Neural cell (in vitro differentiated cells): ENCODE measurements around the gene CEP78. TPM values are rescaled to one million over a fixed set of nuclear protein-coding genes. Genes with fewer than 3 reads are reported as not detected.

Source experiments
- H2AFZ ChIP-seq: fragments of 200-600, 300-800 bp; sonication (generic), shearing (Covaris generic); 2 replicates; pipeline ENCODE4 v1.6.0; 2014; ENCODE audit warnings: low read depth, mild to moderate bottlenecking, antibody characterized with exemption, low read length, moderate library complexity
- H3F3A ChIP-seq: fragments of 200-600 bp; shearing (Covaris generic); 2 replicates; pipeline ENCODE4 v1.6.1; 2016; ENCODE audit warnings: mild to moderate bottlenecking, moderate library complexity, mixed read lengths, antibody characterized with exemption, low read length; ENCODE audit not compliant: insufficient read depth, poor library complexity, severe bottlenecking
- H3K27ac ChIP-seq: fragments of 200-600, 300-800 bp; sonication (generic), shearing (Covaris generic); 2 replicates; pipeline ENCODE4 v1.5.1; 2014; ENCODE audit warnings: mild to moderate bottlenecking, low read length, moderate library complexity
- H3K27me3 ChIP-seq: fragments of 300-800, 200-600 bp; sonication (generic), shearing (Covaris generic); 2 replicates; pipeline ENCODE4 v1.6.0; 2014; ENCODE audit warnings: mild to moderate bottlenecking, low read depth, low read length, moderate library complexity; ENCODE audit not compliant: insufficient read depth
- H3K36me3 ChIP-seq: fragments of 300-800, 200-600 bp; sonication (generic), shearing (Covaris generic); 2 replicates; pipeline ENCODE4 v1.5.1; 2014; ENCODE audit warnings: mild to moderate bottlenecking, antibody characterized with exemption, low read length, moderate library complexity; ENCODE audit not compliant: insufficient read depth
- H3K4me2 ChIP-seq: fragments of 300-800, 200-600 bp; sonication (generic), shearing (Covaris generic); 2 replicates; pipeline ENCODE4 v1.6.0; 2014; ENCODE audit warnings: mild to moderate bottlenecking, low read length
- H3K4me3 ChIP-seq: fragments of 300-800, 200-600 bp; sonication (generic), shearing (Covaris generic); 2 replicates; pipeline ENCODE4 v1.5.1; 2014; ENCODE audit warnings: mild to moderate bottlenecking, low read length, moderate library complexity
- H3K79me2 ChIP-seq: fragments of 200-600 bp; shearing (Covaris generic); replicated peaks from 2 replicates; pipeline ENCODE4 v1.6.0; 2014; ENCODE audit warnings: mild to moderate bottlenecking, low read length, moderate library complexity; ENCODE audit not compliant: insufficient read depth
- H3K9ac ChIP-seq: fragments of 300-800, 200-600 bp; sonication (generic), shearing (Covaris generic); 2 replicates; pipeline ENCODE4 v1.6.1; 2016; ENCODE audit warnings: mild to moderate bottlenecking, low read length, mixed read lengths
- H3K9me2 ChIP-seq: fragments of 200-600 bp; shearing (Covaris generic); 2 replicates; pipeline ENCODE4 v1.6.1; 2016; ENCODE audit warnings: mild to moderate bottlenecking, low read length, mixed read lengths; ENCODE audit not compliant: insufficient read depth
- H3K9me3 ChIP-seq: fragments of 200-600, 300-800 bp; sonication (generic), shearing (Covaris generic); 2 replicates; pipeline ENCODE4 v1.6.1; 2016; ENCODE audit warnings: mild to moderate bottlenecking, mixed run types, low read length, moderate library complexity, mixed read lengths
- H4K20me1 ChIP-seq: fragments of 200-600 bp; shearing (Covaris generic); 2 replicates; pipeline ENCODE4 v1.6.1; 2016; ENCODE audit warnings: mild to moderate bottlenecking, mixed run types; ENCODE audit not compliant: insufficient read depth
- EP300 ChIP-seq: fragments of 450-650 bp; conservative IDR thresholded peaks from 2 replicates; pipeline ENCODE4 v1.6.1; 2014; ENCODE audit warnings: antibody characterized with exemption, mild to moderate bottlenecking, moderate library complexity; ENCODE audit not compliant: poor library complexity, severe bottlenecking
- EZH2 ChIP-seq: fragments of 200-600, 300-800 bp; shearing (Covaris generic), sonication (generic); IDR thresholded peaks from 2 replicates; pipeline ENCODE4 v1.6.1; 2014; ENCODE audit warnings: antibody characterized with exemption, low read length, borderline replicate concordance, mild to moderate bottlenecking; ENCODE audit not compliant: insufficient read depth, poor library complexity, severe bottlenecking
- MXI1 ChIP-seq: fragments of 450-650 bp; conservative IDR thresholded peaks from 2 replicates; pipeline ENCODE4 v1.6.1; 2014; ENCODE audit warnings: antibody characterized with exemption, mild to moderate bottlenecking; ENCODE audit not compliant: poor library complexity, severe bottlenecking
- POLR2AphosphoS5 ChIP-seq: IDR thresholded peaks from 2 replicates; pipeline ENCODE4 v1.6.1; 2012
- RAD21 ChIP-seq: fragments of 450-650 bp; conservative IDR thresholded peaks from 2 replicates; pipeline ENCODE4 v1.6.1; 2014; ENCODE audit warnings: antibody characterized with exemption, mild to moderate bottlenecking, moderate library complexity
- SMC3 ChIP-seq: fragments of 450-650 bp; conservative IDR thresholded peaks from 2 replicates; pipeline ENCODE4 v1.6.1; 2014; ENCODE audit warnings: antibody characterized with exemption, mild to moderate bottlenecking, moderate library complexity; ENCODE audit not compliant: poor library complexity
- TAF1 ChIP-seq: IDR thresholded peaks from 2 replicates; pipeline ENCODE4 v1.6.1; 2012; ENCODE audit warnings: low read depth
- polyA plus RNA-seq: library from polyadenylated mRNA; depleted of rRNA; stranded (reverse); fragments of >200 nt; gene quantifications from 2 replicates; pipeline ENCODE4 v1.2.3, GENCODE V29; 2014
- TF ChIP-seq, protein P1 (sequence below): IDR thresholded peaks from 2 replicates; pipeline ENCODE4 v1.6.1; 2012; ENCODE audit warnings: borderline replicate concordance
- TF ChIP-seq, protein P2 (sequence below): fragments of 450-650 bp; IDR thresholded peaks from 2 replicates; pipeline ENCODE4 v1.5.1; 2014; ENCODE audit warnings: antibody characterized with exemption, mild to moderate bottlenecking, moderate library complexity; ENCODE audit not compliant: poor library complexity, severe bottlenecking

Gene CEP78
- polyA plus RNA-seq, 1 donor from 2014 or later: 57.8 TPM

DNA sequence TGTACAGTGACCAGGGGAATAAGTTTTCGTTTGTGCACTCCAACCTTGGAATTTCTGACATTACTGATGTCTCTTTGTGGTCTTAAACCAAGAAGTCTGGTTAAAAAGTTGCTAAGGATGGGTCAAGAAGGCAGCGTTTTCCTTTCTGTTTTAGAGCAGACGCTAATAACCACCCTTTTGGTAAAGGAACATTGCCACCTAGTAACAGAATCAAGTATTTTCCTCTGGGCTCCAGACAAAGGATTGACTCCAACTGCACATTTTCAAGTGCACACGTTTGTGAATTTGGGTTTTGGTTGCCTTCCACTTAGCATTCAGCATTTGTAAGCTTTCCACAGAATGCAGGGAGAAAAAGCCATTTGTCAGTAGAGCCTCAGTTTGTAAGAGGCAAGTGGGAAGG, 22.2 kb upstream of the CEP78 start (continued):
- TF ChIP-seq EZH2 (no peak), TAF1 (no peak), EP300 (no peak)

DNA sequence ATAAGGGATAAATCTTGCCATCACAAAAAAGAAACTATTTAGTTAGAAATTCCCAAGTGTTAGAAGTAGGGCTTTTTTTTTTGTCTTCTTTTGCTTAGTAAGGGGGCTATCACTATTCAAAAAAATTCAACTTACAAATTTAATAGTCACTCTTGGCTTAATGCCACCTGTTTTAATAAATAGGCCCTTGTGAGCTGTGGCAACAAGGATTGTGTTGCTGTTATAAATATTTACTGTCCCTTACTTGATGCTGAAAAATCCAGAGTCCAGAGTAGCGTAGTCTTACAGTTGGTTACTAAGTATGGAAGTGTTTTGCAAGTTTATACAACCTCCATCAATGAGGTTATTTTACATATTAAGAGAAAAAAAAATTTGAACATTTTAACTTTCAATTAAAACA, 21.4 kb upstream of the CEP78 start:
- H3K36me3 ChIP-seq: no peaks in the 10 kb centered on the region
- no peaks in the 10 kb centered on the region for H3K27me3 ChIP-seq
- TF ChIP-seq, protein P1, sequence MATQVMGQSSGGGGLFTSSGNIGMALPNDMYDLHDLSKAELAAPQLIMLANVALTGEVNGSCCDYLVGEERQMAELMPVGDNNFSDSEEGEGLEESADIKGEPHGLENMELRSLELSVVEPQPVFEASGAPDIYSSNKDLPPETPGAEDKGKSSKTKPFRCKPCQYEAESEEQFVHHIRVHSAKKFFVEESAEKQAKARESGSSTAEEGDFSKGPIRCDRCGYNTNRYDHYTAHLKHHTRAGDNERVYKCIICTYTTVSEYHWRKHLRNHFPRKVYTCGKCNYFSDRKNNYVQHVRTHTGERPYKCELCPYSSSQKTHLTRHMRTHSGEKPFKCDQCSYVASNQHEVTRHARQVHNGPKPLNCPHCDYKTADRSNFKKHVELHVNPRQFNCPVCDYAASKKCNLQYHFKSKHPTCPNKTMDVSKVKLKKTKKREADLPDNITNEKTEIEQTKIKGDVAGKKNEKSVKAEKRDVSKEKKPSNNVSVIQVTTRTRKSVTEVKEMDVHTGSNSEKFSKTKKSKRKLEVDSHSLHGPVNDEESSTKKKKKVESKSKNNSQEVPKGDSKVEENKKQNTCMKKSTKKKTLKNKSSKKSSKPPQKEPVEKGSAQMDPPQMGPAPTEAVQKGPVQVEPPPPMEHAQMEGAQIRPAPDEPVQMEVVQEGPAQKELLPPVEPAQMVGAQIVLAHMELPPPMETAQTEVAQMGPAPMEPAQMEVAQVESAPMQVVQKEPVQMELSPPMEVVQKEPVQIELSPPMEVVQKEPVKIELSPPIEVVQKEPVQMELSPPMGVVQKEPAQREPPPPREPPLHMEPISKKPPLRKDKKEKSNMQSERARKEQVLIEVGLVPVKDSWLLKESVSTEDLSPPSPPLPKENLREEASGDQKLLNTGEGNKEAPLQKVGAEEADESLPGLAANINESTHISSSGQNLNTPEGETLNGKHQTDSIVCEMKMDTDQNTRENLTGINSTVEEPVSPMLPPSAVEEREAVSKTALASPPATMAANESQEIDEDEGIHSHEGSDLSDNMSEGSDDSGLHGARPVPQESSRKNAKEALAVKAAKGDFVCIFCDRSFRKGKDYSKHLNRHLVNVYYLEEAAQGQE: no peak
- TF ChIP-seq RAD21: no peak
- no peak for TF ChIP-seq TAF1
- no peak for TF ChIP-seq SMC3
- TF ChIP-seq EZH2: no peak
- TF ChIP-seq POLR2AphosphoS5: no peak
- no peak for TF ChIP-seq EP300
- TF ChIP-seq MXI1: no peak
- TF ChIP-seq, protein P2, sequence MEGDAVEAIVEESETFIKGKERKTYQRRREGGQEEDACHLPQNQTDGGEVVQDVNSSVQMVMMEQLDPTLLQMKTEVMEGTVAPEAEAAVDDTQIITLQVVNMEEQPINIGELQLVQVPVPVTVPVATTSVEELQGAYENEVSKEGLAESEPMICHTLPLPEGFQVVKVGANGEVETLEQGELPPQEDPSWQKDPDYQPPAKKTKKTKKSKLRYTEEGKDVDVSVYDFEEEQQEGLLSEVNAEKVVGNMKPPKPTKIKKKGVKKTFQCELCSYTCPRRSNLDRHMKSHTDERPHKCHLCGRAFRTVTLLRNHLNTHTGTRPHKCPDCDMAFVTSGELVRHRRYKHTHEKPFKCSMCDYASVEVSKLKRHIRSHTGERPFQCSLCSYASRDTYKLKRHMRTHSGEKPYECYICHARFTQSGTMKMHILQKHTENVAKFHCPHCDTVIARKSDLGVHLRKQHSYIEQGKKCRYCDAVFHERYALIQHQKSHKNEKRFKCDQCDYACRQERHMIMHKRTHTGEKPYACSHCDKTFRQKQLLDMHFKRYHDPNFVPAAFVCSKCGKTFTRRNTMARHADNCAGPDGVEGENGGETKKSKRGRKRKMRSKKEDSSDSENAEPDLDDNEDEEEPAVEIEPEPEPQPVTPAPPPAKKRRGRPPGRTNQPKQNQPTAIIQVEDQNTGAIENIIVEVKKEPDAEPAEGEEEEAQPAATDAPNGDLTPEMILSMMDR: no peak
- no peaks in the 10 kb centered on the region for H3K9me2 ChIP-seq
- H3K4me2 ChIP-seq: no peak overlapping the region
- no peaks in the 10 kb centered on the region for H4K20me1 ChIP-seq
- no peak overlapping the region for H3K9ac ChIP-seq
- H2AFZ ChIP-seq: no peak overlapping the region
- no peak overlapping the region for H3K27ac ChIP-seq
- H3F3A ChIP-seq: no peaks in the 10 kb centered on the region
- no peaks in the 10 kb centered on the region for H3K79me2 ChIP-seq
- H3K9me3 ChIP-seq: no peaks in the 10 kb centered on the region
- H3K4me3 ChIP-seq: no peak overlapping the region

DNA sequence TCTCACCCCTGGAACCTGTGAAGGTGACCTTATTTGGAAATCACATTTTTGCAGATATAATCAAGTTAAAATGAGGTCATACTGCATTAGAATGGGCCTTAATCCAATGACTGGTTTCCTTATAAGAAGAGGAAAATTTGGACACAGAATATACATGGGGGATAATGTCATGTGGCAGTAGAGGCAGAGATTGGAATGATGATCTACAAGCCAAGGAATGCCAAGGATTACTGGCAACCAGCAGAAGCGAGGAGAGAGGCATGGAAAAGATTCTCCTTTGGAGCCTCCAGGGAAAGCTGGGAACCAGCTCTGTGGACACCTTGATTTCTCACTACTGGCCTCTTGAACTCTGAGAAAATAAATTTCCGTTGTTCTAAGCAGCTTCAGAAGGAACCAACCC, 20.2 kb upstream of the CEP78 start:
- H3K9me2 ChIP-seq: no peaks in the 10 kb centered on the region
- no peak overlapping the region for H3K27ac ChIP-seq
- no peaks in the 10 kb centered on the region for H3F3A ChIP-seq
- no peaks in the 10 kb centered on the region for H3K36me3 ChIP-seq
- no peaks in the 10 kb centered on the region for H3K79me2 ChIP-seq
- no peaks in the 10 kb centered on the region for H4K20me1 ChIP-seq
- no peak overlapping the region for H3K9ac ChIP-seq
- H3K4me3 ChIP-seq: no peak overlapping the region
- no peak overlapping the region for H2AFZ ChIP-seq
- H3K9me3 ChIP-seq: no peaks in the 10 kb centered on the region
- TF ChIP-seq SMC3 (no peak), POLR2AphosphoS5 (no peak), MXI1 (no peak), RAD21 (no peak), EP300 (no peak), TAF1 (no peak), EZH2 (no peak)
- TF ChIP-seq, protein P1: no peak
- TF ChIP-seq, protein P2: no peak
- H3K27me3 ChIP-seq: no peaks in the 10 kb centered on the region
- H3K4me2 ChIP-seq: no peak overlapping the region
